ENCODE measurements around the gene FAT1. TPM values are rescaled to one million over a fixed set of nuclear protein-coding genes. Genes with fewer than 3 reads are reported as not detected.

The FAT1 gene
- total RNA-seq, 1 donor from 2014 or later: 344 TPM

DNA sequence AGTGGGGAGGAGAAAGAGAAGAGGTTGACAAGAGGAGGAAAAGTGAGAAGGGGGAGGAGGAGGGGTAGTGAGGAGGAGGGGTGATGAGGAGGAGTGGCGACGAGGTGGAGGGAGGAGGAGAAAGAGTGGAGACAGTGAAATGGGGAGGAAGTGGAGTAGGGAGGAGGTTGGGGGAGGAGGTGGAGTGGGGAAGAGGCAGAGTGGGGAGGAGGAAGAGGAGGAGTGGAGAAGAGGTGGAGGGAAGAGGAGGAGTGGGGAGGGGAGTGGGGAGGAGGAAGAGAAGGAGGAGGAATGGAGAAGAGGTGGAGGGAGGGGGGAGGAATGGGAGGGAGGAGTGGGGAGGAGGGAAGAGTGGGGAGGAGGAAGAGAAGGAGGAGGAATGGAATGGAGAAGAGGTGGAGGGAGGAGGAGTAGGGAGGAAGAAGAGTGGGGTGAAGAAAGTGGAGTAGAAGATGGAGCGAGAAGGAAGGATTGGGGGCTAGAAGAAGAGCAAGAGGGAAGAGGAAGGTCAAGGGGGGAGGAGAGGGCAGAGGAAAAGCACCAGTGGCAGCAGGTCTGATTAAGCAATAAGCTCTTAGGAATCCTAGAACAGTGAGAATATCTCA, 118.3 kb downstream of the FAT1 start:
- Histone ChIP-seq H3K27me3 (ENCODE audit: control insufficient read depth, insufficient read depth, low read length) (no peaks in the 10 kb centered on the region), H3K4me3 (ENCODE audit: low read depth, low read length) (no peak overlapping the region), H3K36me3 (ENCODE audit: control insufficient read depth, insufficient read depth, low read length) (peaks cover 3% of the 10 kb centered on the region)
- DNase-seq (ENCODE audit: low read depth): no peak
- no peak for TF ChIP-seq CTCF (IDR thresholded peaks at IDR 0.05; ENCODE audit: insufficient read depth, low read length, poor library complexity, severe bottlenecking)

- Histone ChIP-seq H3K27me3 (ENCODE audit: control insufficient read depth, insufficient read depth, low read length) (no peaks in the 10 kb centered on the region), H3K4me3 (ENCODE audit: low read depth, low read length) (no peak overlapping the region), H3K36me3 (ENCODE audit: control insufficient read depth, insufficient read depth, low read length) (peaks cover 3% of the 10 kb centered on the region)
- TF ChIP-seq CTCF (IDR thresholded peaks at IDR 0.05; ENCODE audit: insufficient read depth, low read length, poor library complexity, severe bottlenecking): no peak
- no peak for DNase-seq (ENCODE audit: low read depth)
Measured at GRCh38 chr4:186604124-186604807, 119.4 kb downstream of the FAT1 start.

- Histone ChIP-seq H3K27me3 (ENCODE audit: control insufficient read depth, insufficient read depth, low read length) (no peaks in the 10 kb centered on the region), H3K36me3 (ENCODE audit: control insufficient read depth, insufficient read depth, low read length) (peaks cover 6% of the 10 kb centered on the region), H3K4me3 (ENCODE audit: low read depth, low read length) (no peak overlapping the region)
- no peak for TF ChIP-seq CTCF (IDR thresholded peaks at IDR 0.05; ENCODE audit: insufficient read depth, low read length, poor library complexity, severe bottlenecking)
- DNase-seq (ENCODE audit: low read depth): no peak
Measured at GRCh38 chr4:186602978-186603377, 120.7 kb downstream of the FAT1 start.

DNA sequence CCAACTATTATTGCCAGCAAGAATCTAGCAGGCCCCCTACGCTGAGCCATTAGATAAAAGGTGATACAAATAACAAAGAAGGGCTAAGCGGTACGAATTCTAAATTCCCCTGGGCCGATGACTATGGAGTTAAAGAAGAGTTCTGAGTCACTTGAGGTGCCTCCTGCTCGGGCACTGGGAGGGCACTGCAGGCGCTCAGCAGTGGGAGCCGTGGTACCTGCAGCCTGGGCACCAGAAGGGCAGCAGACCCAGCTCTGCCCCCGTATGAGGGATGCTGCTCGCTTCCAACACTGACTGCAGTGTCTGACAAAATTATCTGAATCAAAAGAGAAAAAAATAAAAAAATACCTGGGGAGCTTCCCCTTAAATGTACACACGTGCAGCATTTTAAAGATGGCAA, 124.2 kb downstream of the FAT1 start:
- peaks cover 4% of the 10 kb centered on the region for H3K36me3 ChIP-seq (ENCODE audit: control insufficient read depth, insufficient read depth, low read length)
- H3K27me3 ChIP-seq (ENCODE audit: control insufficient read depth, insufficient read depth, low read length): no peaks in the 10 kb centered on the region
- TF ChIP-seq CTCF (IDR thresholded peaks at IDR 0.05; ENCODE audit: insufficient read depth, low read length, poor library complexity, severe bottlenecking): no peak
- no peak overlapping the region for H3K4me3 ChIP-seq (ENCODE audit: low read depth, low read length)
- DNase-seq (ENCODE audit: low read depth): no peak

DNA sequence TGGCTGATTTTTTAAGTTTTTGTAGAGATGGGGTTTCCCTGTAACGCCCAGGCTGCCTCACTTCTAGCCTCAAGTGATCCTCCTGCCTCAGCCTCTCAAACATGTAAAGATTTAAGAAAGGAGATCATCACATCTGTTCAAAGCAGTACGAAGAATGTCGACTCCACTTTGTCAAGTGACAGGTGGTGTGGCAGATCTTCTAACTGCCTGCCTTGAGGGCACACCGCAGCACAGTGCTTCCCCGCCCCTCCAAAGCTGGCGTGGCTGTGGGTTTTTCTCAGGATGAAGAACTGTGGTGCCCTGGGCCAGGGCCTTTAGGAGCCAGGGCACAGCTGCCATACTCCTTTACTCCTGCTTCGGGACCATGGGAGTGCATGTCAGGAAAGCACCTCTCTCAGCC, 125.0 kb downstream of the FAT1 start:
- Histone ChIP-seq H3K4me3 (ENCODE audit: low read depth, low read length) (no peak overlapping the region), H3K36me3 (ENCODE audit: control insufficient read depth, insufficient read depth, low read length) (peaks cover 4% of the 10 kb centered on the region), H3K27me3 (ENCODE audit: control insufficient read depth, insufficient read depth, low read length) (no peaks in the 10 kb centered on the region)
- no peak for DNase-seq (ENCODE audit: low read depth)
- TF ChIP-seq CTCF (IDR thresholded peaks at IDR 0.05; ENCODE audit: insufficient read depth, low read length, poor library complexity, severe bottlenecking): no peak

Measured in kidney epithelial cell (primary cell).